ENCODE data around the gene ETV3L.

The ETV3L gene

DNA sequence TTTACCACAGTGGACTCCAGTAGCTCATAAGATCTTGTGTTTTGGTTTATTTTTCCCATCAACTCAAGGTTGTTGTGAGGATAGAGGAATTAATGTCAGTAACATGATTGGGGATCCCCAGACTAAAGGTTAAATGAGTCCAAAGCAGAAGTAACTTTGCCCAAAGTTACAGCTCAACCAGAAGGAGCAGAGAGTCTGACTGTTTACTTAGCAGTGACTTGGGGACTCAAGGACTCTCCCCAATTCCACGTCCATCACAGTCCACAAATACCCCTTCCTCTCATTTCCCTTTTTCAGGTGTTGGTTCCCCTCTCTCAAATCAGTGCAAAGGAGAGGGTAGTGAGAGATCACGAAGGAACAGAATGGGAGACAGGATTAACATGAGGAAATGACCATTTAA lies 42.6 kb upstream of the ETV3L start:
- TF ChIP-seq, protein P1, sequence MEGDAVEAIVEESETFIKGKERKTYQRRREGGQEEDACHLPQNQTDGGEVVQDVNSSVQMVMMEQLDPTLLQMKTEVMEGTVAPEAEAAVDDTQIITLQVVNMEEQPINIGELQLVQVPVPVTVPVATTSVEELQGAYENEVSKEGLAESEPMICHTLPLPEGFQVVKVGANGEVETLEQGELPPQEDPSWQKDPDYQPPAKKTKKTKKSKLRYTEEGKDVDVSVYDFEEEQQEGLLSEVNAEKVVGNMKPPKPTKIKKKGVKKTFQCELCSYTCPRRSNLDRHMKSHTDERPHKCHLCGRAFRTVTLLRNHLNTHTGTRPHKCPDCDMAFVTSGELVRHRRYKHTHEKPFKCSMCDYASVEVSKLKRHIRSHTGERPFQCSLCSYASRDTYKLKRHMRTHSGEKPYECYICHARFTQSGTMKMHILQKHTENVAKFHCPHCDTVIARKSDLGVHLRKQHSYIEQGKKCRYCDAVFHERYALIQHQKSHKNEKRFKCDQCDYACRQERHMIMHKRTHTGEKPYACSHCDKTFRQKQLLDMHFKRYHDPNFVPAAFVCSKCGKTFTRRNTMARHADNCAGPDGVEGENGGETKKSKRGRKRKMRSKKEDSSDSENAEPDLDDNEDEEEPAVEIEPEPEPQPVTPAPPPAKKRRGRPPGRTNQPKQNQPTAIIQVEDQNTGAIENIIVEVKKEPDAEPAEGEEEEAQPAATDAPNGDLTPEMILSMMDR (conservative IDR thresholded peaks at IDR 0.05; ENCODE audit: low read depth, low read length), result no peak
- no peak overlapping the region for H3K4me3 ChIP-seq (ENCODE audit: low read length)
- no peak for DNase-seq (ENCODE audit: low read depth)

DNA sequence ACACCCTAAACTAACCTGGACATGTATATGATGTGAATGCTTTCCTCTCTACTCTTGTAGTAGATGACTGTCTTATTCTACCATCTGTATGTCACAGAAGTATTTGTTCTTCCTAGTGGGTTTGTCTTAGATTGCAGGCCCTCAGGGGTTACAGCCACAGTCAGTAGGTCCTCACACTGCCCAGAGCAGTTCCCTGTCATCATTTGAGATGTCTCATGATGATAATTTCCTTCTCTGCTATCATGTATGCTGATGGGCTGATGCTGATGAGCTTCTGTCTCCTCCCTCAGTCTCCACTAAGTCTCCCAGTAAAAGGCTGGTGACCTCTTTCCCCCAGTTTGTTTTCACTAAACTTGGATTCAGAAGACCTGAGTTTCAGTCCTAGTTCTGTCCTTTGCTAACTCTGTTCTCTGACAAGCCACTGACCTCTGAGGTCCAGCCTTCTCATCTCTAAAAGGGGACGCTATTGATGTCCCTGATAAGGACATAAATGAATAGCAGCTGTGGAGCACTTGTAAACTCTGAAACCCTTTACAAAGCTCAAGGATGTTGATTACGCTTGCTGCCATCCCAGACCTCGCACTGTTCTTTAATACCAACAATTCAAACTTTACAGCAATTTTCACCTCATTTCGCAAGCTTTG lies 41.7 kb upstream of the ETV3L start:
- TF ChIP-seq, protein P1 (conservative IDR thresholded peaks at IDR 0.05; ENCODE audit: low read depth, low read length), result no peak
- DNase-seq (ENCODE audit: low read depth), result no peak
- no peak overlapping the region for H3K4me3 ChIP-seq (ENCODE audit: low read length)

DNA sequence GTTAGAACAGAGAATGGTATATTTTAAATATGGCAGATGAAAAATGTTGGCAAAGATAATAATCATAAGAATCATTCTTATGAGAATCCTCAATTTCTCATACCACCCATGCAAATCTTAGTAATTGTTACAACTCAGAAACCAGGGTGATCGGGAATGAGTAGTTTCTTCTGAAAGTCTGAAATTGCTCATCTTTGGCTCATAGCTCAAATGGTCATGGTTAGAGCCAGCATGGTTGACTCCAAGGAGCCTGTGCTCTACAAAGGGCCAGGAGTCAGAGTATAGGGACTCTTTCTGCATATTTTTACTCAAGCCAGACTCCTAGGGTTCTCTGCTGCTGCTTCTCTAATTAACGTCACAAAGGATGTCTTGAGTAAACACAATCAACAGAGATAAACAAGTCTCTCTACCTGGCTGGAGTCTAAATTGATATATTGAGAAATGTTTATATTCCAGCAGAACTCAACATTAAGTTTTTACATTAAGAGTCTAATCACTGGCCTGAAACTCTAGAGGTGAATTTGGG lies 40.5 kb upstream of the ETV3L start:
- no peak overlapping the region for H3K4me3 ChIP-seq (ENCODE audit: low read length)
- TF ChIP-seq, protein P1 (conservative IDR thresholded peaks at IDR 0.05; ENCODE audit: low read depth, low read length), result no peak
- DNase-seq (ENCODE audit: low read depth), result no peak

DNA sequence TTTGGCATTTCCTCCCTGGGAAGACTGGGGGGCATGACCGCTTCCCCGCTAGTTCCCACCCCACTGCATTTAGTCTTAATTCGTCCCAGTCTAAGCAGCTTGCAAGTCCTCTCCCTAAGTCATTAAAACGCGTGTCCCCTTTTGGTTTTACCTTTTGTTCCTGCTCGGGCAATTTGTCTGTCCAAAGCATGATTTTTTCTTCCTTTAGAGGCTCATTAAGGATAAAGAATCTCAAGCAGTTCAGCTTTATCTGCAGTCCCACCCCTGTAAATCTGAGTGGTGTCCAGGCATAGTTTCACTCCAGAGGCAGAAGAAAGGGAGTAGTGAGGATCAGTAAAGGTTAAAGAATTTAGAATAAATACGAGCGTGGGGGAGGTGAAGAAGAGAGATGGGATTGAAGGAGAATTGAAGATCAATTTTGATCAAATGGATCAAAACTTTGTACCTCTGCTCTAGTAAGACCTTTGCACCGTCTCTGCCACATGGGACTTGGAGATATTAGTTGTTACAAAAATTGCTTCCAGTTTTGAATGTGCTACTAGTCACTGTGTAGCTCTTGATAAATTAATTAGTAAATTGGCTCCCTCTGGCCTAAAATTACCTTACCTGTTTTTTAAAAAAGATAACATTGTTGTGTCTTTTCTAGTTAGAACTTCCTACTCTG lies 39.6 kb upstream of the ETV3L start:
- peak overlapping the region; percentile 96 for H3K4me3 ChIP-seq (ENCODE audit: low read length)
- TF ChIP-seq, protein P1 (conservative IDR thresholded peaks at IDR 0.05; ENCODE audit: low read depth, low read length), result no peak
- DNase-seq (ENCODE audit: low read depth), result peak; percentile 63

DNA sequence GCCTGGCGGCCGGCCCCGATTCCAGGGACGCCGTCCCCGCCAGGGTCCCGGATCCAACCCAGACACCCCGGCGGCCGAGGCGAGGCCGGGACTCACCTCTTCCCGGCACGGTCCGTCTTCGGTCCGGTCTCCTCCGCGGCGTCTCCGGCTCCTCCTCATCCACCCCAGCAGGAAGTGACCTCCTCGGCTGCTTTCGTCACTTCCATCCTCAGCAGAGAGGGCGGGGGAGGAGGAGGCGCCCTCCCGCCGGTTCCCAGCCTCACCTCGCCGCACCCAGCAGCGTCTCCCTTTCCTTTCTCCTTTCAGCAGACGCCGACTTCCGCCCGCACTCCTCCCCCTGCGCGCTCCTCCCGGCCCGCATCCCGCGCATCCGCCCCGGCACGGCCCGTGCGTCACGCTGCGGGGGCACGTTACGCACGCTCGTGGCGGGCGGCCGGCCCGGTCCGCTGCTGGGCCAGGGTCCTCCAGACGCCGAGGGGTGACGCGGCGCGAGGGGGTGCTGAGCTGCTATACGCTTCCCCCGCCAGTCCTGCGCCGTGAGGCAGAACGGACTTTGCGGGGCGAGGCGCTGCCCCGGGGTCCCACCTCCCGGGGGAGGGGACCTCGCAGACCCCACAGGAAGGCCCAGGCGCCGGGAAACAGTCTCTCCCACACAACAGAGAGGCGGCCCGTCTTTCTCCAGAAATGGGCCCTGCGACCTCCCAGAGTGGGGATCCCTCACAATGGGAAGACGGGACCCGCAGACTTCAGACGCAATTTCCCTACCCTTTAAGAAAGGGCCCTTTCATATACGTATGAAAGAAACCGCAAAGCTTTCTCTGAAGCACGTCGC lies 38.8 kb upstream of the ETV3L start, which contains the start of gene ETV3:
Gene ETV3 (minus strand): TSS at position 176 of the 832 bp plus-strand sequence. CDS start 2,043 bp downstream, outside the sequence.
- TF ChIP-seq, protein P1 (conservative IDR thresholded peaks at IDR 0.05; ENCODE audit: low read depth, low read length), result no peak
- peak within 1 kb of the TSS; percentile 96 for H3K4me3 ChIP-seq (ENCODE audit: low read length)
- peak; percentile 75 for DNase-seq (ENCODE audit: low read depth)

DNA sequence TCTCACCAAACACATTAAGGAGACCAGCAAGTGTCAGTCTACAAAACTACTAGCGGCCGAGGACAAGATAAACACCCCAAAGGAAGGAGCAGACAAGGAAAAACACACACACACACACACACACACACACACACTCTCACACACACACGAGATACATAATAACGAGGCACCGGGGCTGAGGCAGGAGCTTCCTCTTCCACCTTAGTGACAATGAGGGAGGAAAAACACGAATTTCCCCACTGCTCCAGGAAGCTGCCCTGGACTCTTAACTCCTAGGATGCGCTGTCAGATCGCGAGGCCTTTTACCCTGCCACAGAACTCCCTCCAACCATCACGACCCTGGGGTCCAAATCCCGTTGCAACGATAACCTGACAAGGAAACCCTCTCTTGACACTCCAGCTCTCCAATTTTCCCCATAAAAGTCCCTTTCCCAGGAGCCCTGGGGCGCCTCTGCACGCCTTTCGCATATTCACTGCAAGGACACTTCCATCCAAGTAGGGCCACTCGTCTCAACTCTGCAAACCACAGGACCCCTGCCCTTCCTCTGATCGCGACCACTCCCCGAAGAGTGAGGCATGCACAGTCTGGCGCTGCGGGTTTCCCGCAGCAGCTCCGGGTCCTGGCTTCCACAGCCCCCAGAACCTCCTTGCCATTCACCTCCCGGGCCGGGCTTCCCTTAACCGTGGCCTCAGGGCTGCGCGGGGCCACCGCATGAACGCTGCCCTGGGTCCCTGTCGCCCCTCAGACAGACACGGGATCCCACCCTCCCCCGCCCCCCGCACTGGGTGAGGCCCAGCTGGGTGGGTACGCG lies 38.0 kb upstream of the ETV3L start:
- DNase-seq (ENCODE audit: low read depth), result no peak
- TF ChIP-seq, protein P1 (conservative IDR thresholded peaks at IDR 0.05; ENCODE audit: low read depth, low read length), result no peak
- peak overlapping the region; percentile 96 for H3K4me3 ChIP-seq (ENCODE audit: low read length)
